ENCODE measurements around the gene DENND5A. TPM values are rescaled to one million over a fixed set of nuclear protein-coding genes. Genes with fewer than 3 reads are reported as not detected.
"Not testable (repeated sequence)": the region's sequence is repeated elsewhere in the genome, so short reads cannot be mapped to it uniquely, and the experiment has no call there.

DENND5A gene
- total RNA-seq, 1 donor from 2014 or later, result 61.6 TPM

GRCh38 chr11:9203691-9204311 is 61.3 kb downstream of the DENND5A start:
- DNase-seq (ENCODE audit: low spot score), result no peak
- no peaks in the 10 kb centered on the region for H3K27me3 Mint-ChIP-seq (ENCODE audit: low read depth)
- no peaks in the 10 kb centered on the region for H3K9me3 Mint-ChIP-seq
- no peak overlapping the region for H3K4me3 Mint-ChIP-seq (ENCODE audit: low read depth)
- no peak overlapping the region for H3K27ac Mint-ChIP-seq
- H3K4me1 Mint-ChIP-seq (ENCODE audit: low read depth), result peaks cover 55% of the 10 kb centered on the region
- peaks cover 54% of the 10 kb centered on the region for H3K36me3 Mint-ChIP-seq (ENCODE audit: low read depth)
- intact Hi-C loops (cut with micrococcal nuclease), result no loop called here

GRCh38 chr11:9201372-9202162 is 63.6 kb downstream of the DENND5A start:
- H3K9me3 Mint-ChIP-seq, result no peaks in the 10 kb centered on the region
- H3K27me3 Mint-ChIP-seq (ENCODE audit: low read depth), result no peaks in the 10 kb centered on the region
- intact Hi-C loops (cut with micrococcal nuclease), result loop anchor here (1.0 kb wide), 1 partner anchor 9 kb away; no protein-coding TSS in a partner anchor
- peak overlapping the region; percentile 62 for H3K27ac Mint-ChIP-seq
- H3K4me3 Mint-ChIP-seq (ENCODE audit: low read depth), result peak overlapping the region; percentile 10
- H3K36me3 Mint-ChIP-seq (ENCODE audit: low read depth), result peaks cover 57% of the 10 kb centered on the region
- peaks cover 38% of the 10 kb centered on the region for H3K4me1 Mint-ChIP-seq (ENCODE audit: low read depth)
- no peak for DNase-seq (ENCODE audit: low spot score)

- intact Hi-C loops (cut with micrococcal nuclease), result no loop called here
- H3K4me3 Mint-ChIP-seq (ENCODE audit: low read depth), result no peak overlapping the region
- H3K36me3 Mint-ChIP-seq (ENCODE audit: low read depth), result peaks cover 56% of the 10 kb centered on the region
- H3K27ac Mint-ChIP-seq, result no peak overlapping the region
- peaks cover 37% of the 10 kb centered on the region for H3K4me1 Mint-ChIP-seq (ENCODE audit: low read depth)
- no peaks in the 10 kb centered on the region for H3K9me3 Mint-ChIP-seq
- DNase-seq (ENCODE audit: low spot score), result no peak
- H3K27me3 Mint-ChIP-seq (ENCODE audit: low read depth), result no peaks in the 10 kb centered on the region
Measured at GRCh38 chr11:9200471-9200870, 64.7 kb downstream of the DENND5A start.

GRCh38 chr11:9193316-9193715 is 71.8 kb downstream of the DENND5A start:
- Mint-ChIP-seq H3K9me3 (peaks cover 14% of the 10 kb centered on the region), H3K4me3 (ENCODE audit: low read depth) (no peak overlapping the region), H3K27me3 (ENCODE audit: low read depth) (no peaks in the 10 kb centered on the region), H3K27ac (no peak overlapping the region), H3K4me1 (ENCODE audit: low read depth) (no peaks in the 10 kb centered on the region), H3K36me3 (ENCODE audit: low read depth) (peaks cover 58% of the 10 kb centered on the region)
- no peak for DNase-seq (ENCODE audit: low spot score)
- intact Hi-C loops (cut with micrococcal nuclease), result no loop called here

GRCh38 chr11:9192561-9192960 is 72.6 kb downstream of the DENND5A start:
- H3K27ac Mint-ChIP-seq, result no peak overlapping the region
- DNase-seq (ENCODE audit: low spot score), result no peak
- peaks cover 14% of the 10 kb centered on the region for H3K9me3 Mint-ChIP-seq
- no peaks in the 10 kb centered on the region for H3K27me3 Mint-ChIP-seq (ENCODE audit: low read depth)
- intact Hi-C loops (cut with micrococcal nuclease), result no loop called here
- no peak overlapping the region for H3K4me3 Mint-ChIP-seq (ENCODE audit: low read depth)
- H3K4me1 Mint-ChIP-seq (ENCODE audit: low read depth), result no peaks in the 10 kb centered on the region
- H3K36me3 Mint-ChIP-seq (ENCODE audit: low read depth), result peaks cover 62% of the 10 kb centered on the region

GRCh38 chr11:9190326-9191016 is 74.7 kb downstream of the DENND5A start:
- H3K4me3 Mint-ChIP-seq (ENCODE audit: low read depth); H3K4me1 Mint-ChIP-seq (ENCODE audit: low read depth); H3K27me3 Mint-ChIP-seq (ENCODE audit: low read depth); DNase-seq (ENCODE audit: low spot score); intact Hi-C loops (cut with micrococcal nuclease); H3K27ac Mint-ChIP-seq: not testable (repeated sequence)
- Mint-ChIP-seq H3K9me3 (peaks cover 14% of the 10 kb centered on the region), H3K36me3 (ENCODE audit: low read depth) (peaks cover 65% of the 10 kb centered on the region)

GRCh38 chr11:9188860-9189259 is 76.3 kb downstream of the DENND5A start:
- DNase-seq (ENCODE audit: low spot score); H3K4me1 Mint-ChIP-seq (ENCODE audit: low read depth); H3K27ac Mint-ChIP-seq; H3K27me3 Mint-ChIP-seq (ENCODE audit: low read depth); H3K4me3 Mint-ChIP-seq (ENCODE audit: low read depth); intact Hi-C loops (cut with micrococcal nuclease): not testable (repeated sequence)
- Mint-ChIP-seq H3K9me3 (peaks cover 14% of the 10 kb centered on the region), H3K36me3 (ENCODE audit: low read depth) (peaks cover 64% of the 10 kb centered on the region)

GRCh38 chr11:9187616-9188015 is 77.5 kb downstream of the DENND5A start:
- Mint-ChIP-seq H3K27me3 (ENCODE audit: low read depth) (no peaks in the 10 kb centered on the region), H3K4me3 (ENCODE audit: low read depth) (no peak overlapping the region), H3K9me3 (peaks cover 14% of the 10 kb centered on the region), H3K4me1 (ENCODE audit: low read depth) (no peaks in the 10 kb centered on the region), H3K36me3 (ENCODE audit: low read depth) (peaks cover 52% of the 10 kb centered on the region), H3K27ac (no peak overlapping the region)
- intact Hi-C loops (cut with micrococcal nuclease), result no loop called here
- no peak for DNase-seq (ENCODE audit: low spot score)

GRCh38 chr11:9184516-9184915 is 80.6 kb downstream of the DENND5A start:
- Mint-ChIP-seq H3K27ac (no peak overlapping the region), H3K27me3 (ENCODE audit: low read depth) (no peaks in the 10 kb centered on the region), H3K4me1 (ENCODE audit: low read depth) (peaks cover 8% of the 10 kb centered on the region), H3K36me3 (ENCODE audit: low read depth) (peaks cover 47% of the 10 kb centered on the region), H3K4me3 (ENCODE audit: low read depth) (no peak overlapping the region), H3K9me3 (no peaks in the 10 kb centered on the region)
- intact Hi-C loops (cut with micrococcal nuclease), result no loop called here
- DNase-seq (ENCODE audit: low spot score), result no peak

GRCh38 chr11:9182180-9182871 is 82.8 kb downstream of the DENND5A start:
- H3K9me3 Mint-ChIP-seq, result no peaks in the 10 kb centered on the region
- no peaks in the 10 kb centered on the region for H3K27me3 Mint-ChIP-seq (ENCODE audit: low read depth)
- H3K4me3 Mint-ChIP-seq (ENCODE audit: low read depth), result no peak overlapping the region
- no peak for DNase-seq (ENCODE audit: low spot score)
- H3K27ac Mint-ChIP-seq, result no peak overlapping the region
- peaks cover 49% of the 10 kb centered on the region for H3K36me3 Mint-ChIP-seq (ENCODE audit: low read depth)
- peaks cover 8% of the 10 kb centered on the region for H3K4me1 Mint-ChIP-seq (ENCODE audit: low read depth)
- intact Hi-C loops (cut with micrococcal nuclease), result no loop called here

- Mint-ChIP-seq H3K9me3 (no peaks in the 10 kb centered on the region), H3K36me3 (ENCODE audit: low read depth) (peaks cover 63% of the 10 kb centered on the region), H3K27ac (no peak overlapping the region), H3K4me3 (ENCODE audit: low read depth) (no peak overlapping the region), H3K4me1 (ENCODE audit: low read depth) (peaks cover 14% of the 10 kb centered on the region), H3K27me3 (ENCODE audit: low read depth) (no peaks in the 10 kb centered on the region)
- no peak for DNase-seq (ENCODE audit: low spot score)
- intact Hi-C loops (cut with micrococcal nuclease), result no loop called here
Measured at GRCh38 chr11:9180784-9181183, 84.4 kb downstream of the DENND5A start.

GRCh38 chr11:9179141-9179540 is 86.0 kb downstream of the DENND5A start:
- Mint-ChIP-seq H3K27ac (no peak overlapping the region), H3K36me3 (ENCODE audit: low read depth) (peaks cover 66% of the 10 kb centered on the region), H3K4me3 (ENCODE audit: low read depth) (no peak overlapping the region), H3K4me1 (ENCODE audit: low read depth) (peaks cover 14% of the 10 kb centered on the region), H3K9me3 (no peaks in the 10 kb centered on the region), H3K27me3 (ENCODE audit: low read depth) (no peaks in the 10 kb centered on the region)
- DNase-seq (ENCODE audit: low spot score), result no peak
- intact Hi-C loops (cut with micrococcal nuclease), result loop anchor here (5.0 kb wide), 1 partner anchor 83 kb away; no protein-coding TSS in a partner anchor
